ENCODE results near the gene VPS37C.

GRCh38 chr11:61092908-61093763 lies 68.1 kb downstream of the VPS37C start:
- TF ChIP-seq CTCF (IDR thresholded peaks at IDR 0.05; ENCODE audit: low read depth, low read length) (no peak), EZH2phosphoT487 (IDR thresholded peaks at IDR 0.05; ENCODE audit: low read depth) (no peak)

All from OCI-LY3 (cell line).